A673 (cell line): Measurements from ENCODE around the gene UBE2L5. TPM values are rescaled to one million over a fixed set of nuclear protein-coding genes. Genes with fewer than 3 reads are reported as not detected.

Experiments used
- BruUV-seq: library from RNA; stranded (reverse); fragments of 400-500 nt; replicated peaks from 2 replicates; lab custom pipeline; 2021; lab: Mats Ljungman, UMichigan
- CTCF ChIA-PET: fragments of 300-600 bp; sonication (Branson Sonifier 250); formaldehyde crosslinking; loops from one replicate; lab custom pipeline; 2022; ENCODE audit warnings: antibody characterized with exemption; lab: Charles Lee
- POLR2A ChIA-PET: fragments of 300-600 bp; sonication (Branson Sonifier 250); formaldehyde crosslinking; loops from one replicate; lab custom pipeline; 2022; ENCODE audit warnings: antibody characterized with exemption; ENCODE audit not compliant: low non-redundant PET; lab: Charles Lee
- DNase-seq: peaks from one replicate; pipeline ENCODE4 v3.0.0-alpha.2; 2015; ENCODE audit warnings: low spot score
- H3K27ac ChIP-seq: fragments of 200-600 bp; sonication (generic); 2 replicates; pipeline ENCODE4 v1.5.1; 2016; ENCODE audit warnings: mixed run types, low read depth, mild to moderate bottlenecking, mixed read lengths, antibody characterized with exemption, low read length; ENCODE audit not compliant: poor library complexity, severe bottlenecking
- H3K27me3 ChIP-seq: fragments of 200-600 bp; sonication (generic); replicated peaks from 2 replicates; pipeline ENCODE4 v1.6.1; 2017; ENCODE audit warnings: mixed run types, low read depth, mild to moderate bottlenecking, mixed read lengths, antibody characterized with exemption, low read length; ENCODE audit not compliant: insufficient read depth, poor library complexity
- H3K36me3 ChIP-seq: fragments of 200-600 bp; sonication (generic); 2 replicates; pipeline ENCODE4 v1.6.1; 2016; ENCODE audit warnings: mixed run types, mild to moderate bottlenecking, mixed read lengths, antibody characterized with exemption, low read length; ENCODE audit not compliant: insufficient read depth, poor library complexity, severe bottlenecking
- H3K4me1 ChIP-seq: fragments of 200-600 bp; sonication (generic); 2 replicates; pipeline ENCODE4 v1.6.1; 2017; ENCODE audit warnings: mixed run types, mild to moderate bottlenecking, mixed read lengths, antibody characterized with exemption, low read length; ENCODE audit not compliant: insufficient read depth, poor library complexity, severe bottlenecking
- H3K4me3 ChIP-seq: fragments of 200-600 bp; sonication (generic); 2 replicates; pipeline ENCODE4 v1.5.1; 2016; ENCODE audit warnings: low read depth, mixed run types, mild to moderate bottlenecking, mixed read lengths, low read length; ENCODE audit not compliant: poor library complexity, severe bottlenecking
- H3K9me3 ChIP-seq: fragments of 200-600 bp; sonication (generic); 2 replicates; pipeline ENCODE4 v1.6.1; 2016; ENCODE audit warnings: mixed run types, low read depth, mild to moderate bottlenecking, mixed read lengths, antibody characterized with exemption, low read length; ENCODE audit not compliant: poor library complexity, severe bottlenecking
- EZH2 ChIP-seq: fragments of 200-600 bp; sonication (generic); IDR thresholded peaks from 2 replicates; pipeline ENCODE4 v1.6.1; 2017; ENCODE audit warnings: borderline replicate concordance, low read depth, mild to moderate bottlenecking, mixed read lengths, antibody characterized with exemption, low read length; ENCODE audit not compliant: poor library complexity, severe bottlenecking
- intact Hi-C: fragments of 100-400 bp; cut with micrococcal nuclease; formaldehyde crosslinking; loops from one replicate; pipeline ENCODE4 v1.10.0; 2022; ENCODE audit not compliant: unreplicated experiment
- total RNA-seq: library from RNA; stranded (reverse); gene quantifications from 2 replicates; pipeline ENCODE4 v1.2.3, GENCODE V29; 2021
- TF ChIP-seq, protein P1 (sequence below): fragments of 300-800, 200-600 bp; sonication (generic); conservative IDR thresholded peaks from 2 replicates; pipeline ENCODE4 v1.5.1; 2017; ENCODE audit warnings: low read depth, mild to moderate bottlenecking, antibody characterized with exemption, low read length, moderate library complexity, mixed read lengths

UBE2L5 gene
- total RNA-seq, 1 experiment from 2014 or later = 0.21 TPM

DNA sequence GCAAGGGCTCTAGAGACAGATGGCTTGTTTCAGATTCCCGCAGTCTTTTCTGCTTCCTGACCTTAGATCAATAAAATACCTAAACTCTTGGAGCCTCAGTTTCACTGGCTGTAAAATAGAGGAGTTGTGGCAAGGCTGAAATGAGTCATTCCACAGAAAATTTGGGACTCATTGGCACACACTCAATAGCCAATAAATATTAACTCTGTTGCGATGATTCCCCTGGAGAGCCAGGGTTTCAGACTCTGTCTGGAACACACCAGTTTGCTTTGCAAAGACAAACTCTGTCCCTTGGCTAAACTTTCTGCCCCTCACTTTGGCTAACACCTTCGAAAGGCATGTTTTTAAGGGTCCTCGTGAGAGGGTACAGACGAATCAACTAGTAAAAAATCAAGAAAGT lies 18.1 kb upstream of the UBE2L5 start:
- intact Hi-C loops = no loop called here
- CTCF ChIA-PET = interaction anchor here (0.6 kb wide), 1 partner anchor 1660 kb away, joined by 4 read pairs; no protein-coding TSS in a partner anchor
- no peaks in the 10 kb centered on the region for H3K9me3 ChIP-seq
- H3K27ac ChIP-seq = peak overlapping the region; percentile 20
- BruUV-seq = no TSS peak
- no peak for DNase-seq
- peaks cover 37% of the 10 kb centered on the region for H3K4me1 ChIP-seq
- TF ChIP-seq, protein P1, sequence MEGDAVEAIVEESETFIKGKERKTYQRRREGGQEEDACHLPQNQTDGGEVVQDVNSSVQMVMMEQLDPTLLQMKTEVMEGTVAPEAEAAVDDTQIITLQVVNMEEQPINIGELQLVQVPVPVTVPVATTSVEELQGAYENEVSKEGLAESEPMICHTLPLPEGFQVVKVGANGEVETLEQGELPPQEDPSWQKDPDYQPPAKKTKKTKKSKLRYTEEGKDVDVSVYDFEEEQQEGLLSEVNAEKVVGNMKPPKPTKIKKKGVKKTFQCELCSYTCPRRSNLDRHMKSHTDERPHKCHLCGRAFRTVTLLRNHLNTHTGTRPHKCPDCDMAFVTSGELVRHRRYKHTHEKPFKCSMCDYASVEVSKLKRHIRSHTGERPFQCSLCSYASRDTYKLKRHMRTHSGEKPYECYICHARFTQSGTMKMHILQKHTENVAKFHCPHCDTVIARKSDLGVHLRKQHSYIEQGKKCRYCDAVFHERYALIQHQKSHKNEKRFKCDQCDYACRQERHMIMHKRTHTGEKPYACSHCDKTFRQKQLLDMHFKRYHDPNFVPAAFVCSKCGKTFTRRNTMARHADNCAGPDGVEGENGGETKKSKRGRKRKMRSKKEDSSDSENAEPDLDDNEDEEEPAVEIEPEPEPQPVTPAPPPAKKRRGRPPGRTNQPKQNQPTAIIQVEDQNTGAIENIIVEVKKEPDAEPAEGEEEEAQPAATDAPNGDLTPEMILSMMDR = no peak
- TF ChIP-seq EZH2 = no peak
- no peak overlapping the region for H3K4me3 ChIP-seq
- H3K27me3 ChIP-seq = no peaks in the 10 kb centered on the region
- POLR2A ChIA-PET = no interaction called here
- H3K36me3 ChIP-seq = no peaks in the 10 kb centered on the region

DNA sequence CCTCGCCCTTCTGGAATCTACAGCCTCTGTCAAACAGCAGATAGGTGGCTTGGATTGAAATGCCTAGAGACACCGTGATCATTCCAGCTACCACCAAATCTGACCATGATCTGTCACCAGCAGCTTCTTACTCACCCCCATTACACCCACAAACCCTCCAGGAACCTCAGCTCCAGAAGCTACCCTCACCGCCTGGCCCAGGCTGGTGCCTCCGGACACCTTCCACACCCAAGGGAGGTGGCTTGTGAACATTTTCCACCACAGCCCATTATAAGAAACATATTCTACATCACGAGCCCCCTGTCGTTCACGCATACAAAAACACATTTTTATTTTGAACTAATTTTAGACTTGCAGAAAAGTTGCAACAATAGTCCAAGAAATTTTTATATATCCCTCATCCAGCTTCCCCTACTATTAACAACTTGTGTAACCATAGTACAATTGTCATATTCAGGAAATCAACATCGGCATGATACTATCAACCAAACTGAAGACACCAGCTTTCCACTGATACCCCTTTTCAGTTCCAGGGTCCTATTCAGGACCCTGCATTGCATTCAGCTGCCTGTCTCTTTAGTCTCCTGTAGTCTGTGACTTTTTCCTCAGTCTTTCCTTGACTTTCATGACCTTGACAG lies 15.4 kb upstream of the UBE2L5 start:
- no peaks in the 10 kb centered on the region for H3K27me3 ChIP-seq
- H3K4me3 ChIP-seq = no peak overlapping the region
- H3K27ac ChIP-seq = peak overlapping the region; percentile 69
- H3K9me3 ChIP-seq = no peaks in the 10 kb centered on the region
- POLR2A ChIA-PET = no interaction called here
- H3K4me1 ChIP-seq = peaks cover 60% of the 10 kb centered on the region
- CTCF ChIA-PET = interaction anchor here (1.6 kb wide), 1 partner anchor 274 kb away, joined by 7 read pairs; no protein-coding TSS in a partner anchor
- TF ChIP-seq, protein P1 = no peak
- no peak for TF ChIP-seq EZH2
- BruUV-seq = no TSS peak
- DNase-seq = no peak
- no peaks in the 10 kb centered on the region for H3K36me3 ChIP-seq
- intact Hi-C loops = loop anchor here (5.0 kb wide), 1 partner anchor 275 kb away; no protein-coding TSS in a partner anchor

DNA sequence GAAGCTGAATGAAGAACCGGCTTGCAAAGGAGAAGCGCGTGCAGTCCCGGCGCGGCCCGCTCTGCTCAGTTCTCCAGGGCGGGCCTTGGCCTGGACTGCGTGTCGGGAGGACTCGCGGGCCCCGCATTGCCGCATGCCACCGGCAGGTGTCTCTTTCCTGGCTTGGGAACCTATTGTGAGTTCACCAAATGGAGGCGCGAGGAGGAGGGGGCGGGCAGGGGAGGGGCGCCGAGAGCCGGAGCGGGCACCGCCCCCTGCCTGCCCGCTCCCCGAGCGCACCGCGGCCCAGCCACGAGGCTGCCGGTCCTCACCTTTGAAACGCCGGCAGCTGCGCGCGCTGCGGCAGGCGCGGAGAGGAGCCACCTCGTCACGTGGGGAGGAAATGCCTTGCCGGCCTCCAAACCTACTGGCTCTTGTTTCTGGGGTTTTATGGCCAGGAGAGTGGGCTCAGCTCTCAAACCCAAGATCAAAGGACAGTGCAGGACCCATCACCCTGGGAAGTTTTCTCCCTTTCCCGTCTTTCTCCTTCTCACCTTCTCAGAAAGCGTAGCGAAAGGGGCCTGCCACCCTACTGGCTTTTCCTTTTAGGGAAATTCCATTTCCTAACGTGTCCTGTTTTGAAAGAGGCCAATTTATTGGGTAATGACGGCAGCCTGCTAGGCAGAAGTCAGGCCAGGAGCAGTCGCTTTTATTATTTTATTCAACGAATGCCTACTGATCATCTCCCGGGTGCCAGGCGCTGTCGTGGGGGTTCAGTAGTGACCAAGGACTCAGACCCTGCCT lies 13.8 kb upstream of the UBE2L5 start:
- Histone ChIP-seq H3K27ac (peak overlapping the region; percentile 97), H3K36me3 (no peaks in the 10 kb centered on the region), H3K9me3 (no peaks in the 10 kb centered on the region), H3K27me3 (no peaks in the 10 kb centered on the region), H3K4me1 (peaks cover 67% of the 10 kb centered on the region), H3K4me3 (no peak overlapping the region)
- no peak for DNase-seq
- POLR2A ChIA-PET = no interaction called here
- CTCF ChIA-PET = no interaction called here
- BruUV-seq = no TSS peak
- intact Hi-C loops = loop anchor here (5.0 kb wide), 1 partner anchor 276 kb away; no protein-coding TSS in a partner anchor
- TF ChIP-seq, protein P1 = no peak
- TF ChIP-seq EZH2 = no peak
